Mammary microvascular endothelial cell (primary cell): ENCODE data around the gene YJU2. TPM values are rescaled to one million over a fixed set of nuclear protein-coding genes. Genes with fewer than 3 reads are reported as not detected.

Experiments used
- total RNA-seq: library from RNA; depleted of rRNA; stranded (reverse); fragments of >200 nt; gene quantifications from 2 replicates; pipeline ENCODE4 v1.2.3, GENCODE V29; 2015

YJU2 gene
- 31.0 and 31.4 TPM in 2 replicates for total RNA-seq

DNA sequence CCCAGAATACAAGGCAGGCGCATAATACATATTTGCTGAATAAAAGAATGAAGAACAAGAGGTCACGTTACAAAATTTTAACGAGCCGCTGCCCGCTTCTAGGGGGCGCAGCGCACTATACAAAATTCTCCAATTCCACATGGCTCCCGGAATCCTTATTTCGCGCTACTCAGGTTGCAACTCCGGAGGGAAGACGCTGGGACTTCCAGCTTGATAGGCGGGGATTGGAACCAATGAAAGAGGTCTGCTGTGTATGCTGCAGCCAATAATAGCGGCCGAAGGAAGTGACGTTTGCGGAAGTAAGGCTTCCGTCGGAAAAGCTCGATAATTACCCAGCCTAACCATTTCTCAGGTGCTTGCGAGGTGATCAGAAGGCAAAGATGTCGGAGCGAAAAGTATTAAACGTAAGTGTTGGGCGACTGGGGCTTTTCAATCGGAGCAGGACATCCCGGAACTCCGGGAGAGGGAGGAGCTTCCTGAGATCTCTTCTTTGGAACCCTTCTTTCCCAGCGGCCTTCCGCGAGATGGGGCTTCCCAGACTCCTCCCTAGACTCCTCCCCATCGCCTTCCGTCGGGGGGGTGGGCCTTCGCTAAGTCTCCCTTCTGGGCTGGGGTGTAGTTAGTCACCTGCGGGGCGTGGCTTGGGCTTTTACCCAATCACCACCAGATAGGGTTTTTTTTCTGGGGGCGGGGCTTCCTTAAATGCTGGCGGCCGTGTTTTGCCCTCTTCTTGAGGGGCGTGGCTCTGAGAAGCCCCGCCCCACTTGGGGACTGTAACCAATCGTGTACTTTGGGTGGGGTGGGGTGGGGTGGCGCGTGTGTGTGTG lies at the start of gene YJU2:
Gene YJU2, plus strand, starts transcription at position 314 of the 827 bp plus-strand sequence. Its CDS starts 67 bp downstream, at position 381.

DNA sequence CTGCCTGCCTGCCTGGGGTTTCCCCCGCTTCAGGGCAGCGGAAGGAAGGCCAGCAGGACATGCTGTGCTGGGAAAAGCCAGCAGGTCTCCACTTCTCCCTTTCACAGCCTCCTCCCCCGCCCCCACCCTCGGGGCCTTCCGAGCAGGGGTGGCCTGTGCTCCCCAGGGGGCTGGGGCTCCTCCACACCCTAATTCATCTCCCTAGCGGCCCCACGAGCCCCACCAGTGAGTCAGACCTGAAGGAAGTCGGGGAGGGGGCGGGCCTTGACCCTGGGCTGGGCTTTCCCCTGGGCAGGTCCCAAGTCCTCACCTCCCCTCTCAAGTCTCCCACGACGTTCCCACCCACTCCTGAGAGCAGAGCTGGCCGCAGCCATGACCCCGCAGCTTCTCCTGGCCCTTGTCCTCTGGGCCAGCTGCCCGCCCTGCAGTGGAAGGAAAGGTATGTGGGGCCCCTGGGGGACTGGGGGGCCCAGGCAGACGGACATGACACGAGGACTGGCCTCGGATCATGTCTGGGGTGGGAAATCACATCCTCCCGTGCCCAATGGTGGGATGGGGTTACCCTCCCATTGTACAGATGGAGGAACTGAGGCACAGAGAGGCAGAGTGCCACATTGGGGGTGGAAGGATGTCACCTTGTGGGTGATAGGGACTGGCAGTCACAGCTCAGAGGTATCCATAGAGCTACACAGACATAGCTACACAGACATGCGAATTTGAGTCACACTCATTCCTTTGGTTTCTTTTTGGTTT lies 17.5 kb upstream of the YJU2 start, which contains the start of gene EBI3:
Gene EBI3, plus strand, starts transcription at position 345 of the 753 bp plus-strand sequence. Its CDS starts 28 bp downstream, at position 373.

GRCh38 chr19:4278419-4279266 lies 31.8 kb downstream of the YJU2 start, which contains the start of gene SHD:
SHD (plus strand) TSS chr19:4279266; CDS start chr19:4280064, 798 bp downstream.

DNA sequence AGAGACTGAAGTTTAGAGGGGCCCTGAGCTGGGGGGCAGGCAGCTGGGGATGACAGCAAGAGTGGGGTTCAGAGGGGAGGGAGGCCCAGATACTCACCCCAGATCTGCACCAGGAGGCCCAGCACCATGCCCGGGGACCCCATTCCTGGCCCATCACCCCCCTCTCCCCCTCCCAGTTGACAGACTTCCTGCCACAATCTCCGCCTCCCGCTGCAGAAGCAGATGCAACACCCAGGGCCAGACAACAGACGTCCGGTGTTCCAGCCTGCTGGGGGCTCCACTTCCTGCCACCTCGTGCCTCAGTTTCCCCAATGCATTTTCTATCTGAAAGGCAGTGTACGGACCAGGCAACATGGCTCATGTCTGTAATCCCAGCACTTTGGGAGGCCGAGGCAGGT lies 55.4 kb downstream of the YJU2 start, which contains the start of gene TMIGD2:
Gene TMIGD2, minus strand, starts transcription at position 147 of the 398 bp plus-strand sequence. Its CDS starts 4 bp downstream, at position 143.

GRCh38 chr19:4304538-4305256 lies 57.8 kb downstream of the YJU2 start, which contains the start of gene FSD1:
FSD1 (plus strand) TSS chr19:4304598; CDS start chr19:4304747, 149 bp downstream.

Other genes with a start within 250 kb of the YJU2 start
- 31.6 and 31.8 TPM in 2 replicates for gene PIAS4, start 239.3 kb upstream of the YJU2 start, total RNA-seq
- 28.0 and 33.6 TPM in 2 replicates for gene ZBTB7A, start 180.2 kb upstream of the YJU2 start, total RNA-seq
- 135 and 157 TPM in 2 replicates for gene MAP2K2, start 123.0 kb upstream of the YJU2 start, total RNA-seq
- gene CREB3L3, start 93.4 kb upstream of the YJU2 start, total RNA-seq: not detected in 2 replicates
- gene SIRT6, start 64.5 kb upstream of the YJU2 start, total RNA-seq: 25.3 and 47.4 TPM in 2 replicates
- gene ANKRD24, start 64.4 kb upstream of the YJU2 start, total RNA-seq: 0.05 TPM in 1 of 2 replicates, not detected in the other
- 0.73 and 1.9 TPM in 2 replicates for gene EBI3, start 17.6 kb upstream of the YJU2 start, total RNA-seq
- gene SHD, start 32.2 kb downstream of the YJU2 start, total RNA-seq: not detected in 2 replicates
- gene TMIGD2, start 55.3 kb downstream of the YJU2 start, total RNA-seq: not detected in 2 replicates
- 7.9 and 9.6 TPM in 2 replicates for gene FSD1, start 57.5 kb downstream of the YJU2 start, total RNA-seq
- gene STAP2, start 91.7 kb downstream of the YJU2 start, total RNA-seq: 27.2 and 30.9 TPM in 2 replicates
- 2.8 and 4.5 TPM in 2 replicates for gene MPND, start 96.5 kb downstream of the YJU2 start, total RNA-seq
- 104 and 115 TPM in 2 replicates for gene SH3GL1, start 153.5 kb downstream of the YJU2 start, total RNA-seq
- 20.3 and 22.4 TPM in 2 replicates for gene CHAF1A, start 155.6 kb downstream of the YJU2 start, total RNA-seq
- 54.2 and 61.9 TPM in 2 replicates for gene UBXN6, start 210.7 kb downstream of the YJU2 start, total RNA-seq
- 69.2 and 73.0 TPM in 2 replicates for gene HDGFL2, start 225.2 kb downstream of the YJU2 start, total RNA-seq